Measurements from ENCODE around the gene TMEM171. TPM values are rescaled to one million over a fixed set of nuclear protein-coding genes. Genes with fewer than 3 reads are reported as not detected.

The TMEM171 gene
- total and polyA plus RNA-seq, 5 donors, result not detected

- no peaks in the 10 kb centered on the region for H3K27me3 ChIP-seq (ENCODE audit: control insufficient read depth, insufficient read depth)
- 76% methylated on average over 10 of the region's 10 CpGs for WGBS
- DNase-seq (no peak), ATAC-seq (no peak)
- intact Hi-C loops (cut with DNase I), result no loop called here
- H3K9me3 ChIP-seq (ENCODE audit: control insufficient read depth, low read length), result no peaks in the 10 kb centered on the region
- H3K4me1 ChIP-seq (ENCODE audit: control insufficient read depth, insufficient read depth, low read length), result no peaks in the 10 kb centered on the region
- no peak overlapping the region for H3K4me3 ChIP-seq (ENCODE audit: low read length)
- H3K27ac ChIP-seq (ENCODE audit: low read length), result no peak overlapping the region
Observed at GRCh38 chr5:73137563-73138530, 17.5 kb downstream of the TMEM171 start.

- H3K27me3 ChIP-seq (ENCODE audit: control insufficient read depth, insufficient read depth), result no peaks in the 10 kb centered on the region
- H3K9me3 ChIP-seq (ENCODE audit: control insufficient read depth, low read length), result no peaks in the 10 kb centered on the region
- 77% methylated on average over 3 of the region's 3 CpGs for WGBS
- no peaks in the 10 kb centered on the region for H3K4me1 ChIP-seq (ENCODE audit: control insufficient read depth, insufficient read depth, low read length)
- H3K27ac ChIP-seq (ENCODE audit: low read length), result no peak overlapping the region
- DNase-seq (no peak), ATAC-seq (no peak)
- intact Hi-C loops (cut with DNase I), result no loop called here
- H3K4me3 ChIP-seq (ENCODE audit: low read length), result no peak overlapping the region
Observed at GRCh38 chr5:73139485-73139884, 19.1 kb downstream of the TMEM171 start.

GRCh38 chr5:73140801-73141200 lies 20.4 kb downstream of the TMEM171 start:
- no peaks in the 10 kb centered on the region for H3K4me1 ChIP-seq (ENCODE audit: control insufficient read depth, insufficient read depth, low read length)
- no peak overlapping the region for H3K4me3 ChIP-seq (ENCODE audit: low read length)
- intact Hi-C loops (cut with DNase I), result no loop called here
- no peaks in the 10 kb centered on the region for H3K9me3 ChIP-seq (ENCODE audit: control insufficient read depth, low read length)
- DNase-seq, result no peak
- no peak for ATAC-seq
- 93% methylated on average over 1 of the region's 1 CpG for WGBS
- H3K27ac ChIP-seq (ENCODE audit: low read length), result no peak overlapping the region
- no peaks in the 10 kb centered on the region for H3K27me3 ChIP-seq (ENCODE audit: control insufficient read depth, insufficient read depth)

GRCh38 chr5:73142035-73142434 lies 21.7 kb downstream of the TMEM171 start:
- ATAC-seq, result no peak

GRCh38 chr5:73143716-73144115 lies 23.3 kb downstream of the TMEM171 start:
- H3K4me1 ChIP-seq (ENCODE audit: control insufficient read depth, insufficient read depth, low read length), result no peaks in the 10 kb centered on the region
- no peak overlapping the region for H3K27ac ChIP-seq (ENCODE audit: low read length)
- DNase-seq (no peak), ATAC-seq (no peak)
- no peaks in the 10 kb centered on the region for H3K27me3 ChIP-seq (ENCODE audit: control insufficient read depth, insufficient read depth)
- no peaks in the 10 kb centered on the region for H3K9me3 ChIP-seq (ENCODE audit: control insufficient read depth, low read length)
- intact Hi-C loops (cut with DNase I), result no loop called here
- WGBS, result 69% methylated on average over 6 of the region's 6 CpGs
- no peak overlapping the region for H3K4me3 ChIP-seq (ENCODE audit: low read length)

More at GRCh38 chr5:73142035-73142434, 21.7 kb downstream of the TMEM171 start:
- intact Hi-C loops (cut with DNase I), result no loop called here
- Histone ChIP-seq H3K27ac (ENCODE audit: low read length) (no peak overlapping the region), H3K9me3 (ENCODE audit: control insufficient read depth, low read length) (no peaks in the 10 kb centered on the region), H3K4me1 (ENCODE audit: control insufficient read depth, insufficient read depth, low read length) (no peaks in the 10 kb centered on the region), H3K4me3 (ENCODE audit: low read length) (no peak overlapping the region), H3K27me3 (ENCODE audit: control insufficient read depth, insufficient read depth) (no peaks in the 10 kb centered on the region)
- WGBS, result 65% methylated on average over 8 of the region's 8 CpGs
- no peak for DNase-seq

GRCh38 chr5:73149540-73149939 lies 29.2 kb downstream of the TMEM171 start:
- no peak overlapping the region for H3K27ac ChIP-seq (ENCODE audit: low read length)
- WGBS, result 42% methylated on average over 3 of the region's 3 CpGs
- DNase-seq (no peak), ATAC-seq (no peak)
- no peak overlapping the region for H3K4me3 ChIP-seq (ENCODE audit: low read length)
- no peaks in the 10 kb centered on the region for H3K4me1 ChIP-seq (ENCODE audit: control insufficient read depth, insufficient read depth, low read length)
- intact Hi-C loops (cut with DNase I), result no loop called here
- H3K9me3 ChIP-seq (ENCODE audit: control insufficient read depth, low read length), result no peaks in the 10 kb centered on the region
- H3K27me3 ChIP-seq (ENCODE audit: control insufficient read depth, insufficient read depth), result no peaks in the 10 kb centered on the region

GRCh38 chr5:73150876-73151275 lies 30.5 kb downstream of the TMEM171 start:
- DNase-seq (no peak), ATAC-seq (no peak)
- intact Hi-C loops (cut with DNase I), result no loop called here
- no peaks in the 10 kb centered on the region for H3K4me1 ChIP-seq (ENCODE audit: control insufficient read depth, insufficient read depth, low read length)
- no peaks in the 10 kb centered on the region for H3K27me3 ChIP-seq (ENCODE audit: control insufficient read depth, insufficient read depth)
- WGBS, result 67% methylated on average over 7 of the region's 7 CpGs
- no peak overlapping the region for H3K4me3 ChIP-seq (ENCODE audit: low read length)
- H3K9me3 ChIP-seq (ENCODE audit: control insufficient read depth, low read length), result no peaks in the 10 kb centered on the region
- H3K27ac ChIP-seq (ENCODE audit: low read length), result no peak overlapping the region

- H3K9me3 ChIP-seq (ENCODE audit: control insufficient read depth, low read length), result no peaks in the 10 kb centered on the region
- DNase-seq, result no peak
- no peak overlapping the region for H3K27ac ChIP-seq (ENCODE audit: low read length)
- no peaks in the 10 kb centered on the region for H3K4me1 ChIP-seq (ENCODE audit: control insufficient read depth, insufficient read depth, low read length)
- intact Hi-C loops (cut with DNase I), result no loop called here
- no peak overlapping the region for H3K4me3 ChIP-seq (ENCODE audit: low read length)
- ATAC-seq, result no peak
- WGBS, result 59% methylated on average over 5 of the region's 5 CpGs
- H3K27me3 ChIP-seq (ENCODE audit: control insufficient read depth, insufficient read depth), result no peaks in the 10 kb centered on the region
Observed at GRCh38 chr5:73151766-73152410, 31.5 kb downstream of the TMEM171 start.

- Histone ChIP-seq H3K27ac (ENCODE audit: low read length) (no peak overlapping the region), H3K9me3 (ENCODE audit: control insufficient read depth, low read length) (no peaks in the 10 kb centered on the region), H3K27me3 (ENCODE audit: control insufficient read depth, insufficient read depth) (no peaks in the 10 kb centered on the region), H3K4me3 (ENCODE audit: low read length) (no peak overlapping the region), H3K4me1 (ENCODE audit: control insufficient read depth, insufficient read depth, low read length) (no peaks in the 10 kb centered on the region)
- ATAC-seq, result no peak
- DNase-seq, result no peak
- 80% methylated on average over 14 of the region's 14 CpGs for WGBS
- intact Hi-C loops (cut with DNase I), result no loop called here
Observed at GRCh38 chr5:73152411-73153388, 32.3 kb downstream of the TMEM171 start.

- Histone ChIP-seq H3K9me3 (ENCODE audit: control insufficient read depth, low read length) (no peaks in the 10 kb centered on the region), H3K27ac (ENCODE audit: low read length) (no peak overlapping the region), H3K4me3 (ENCODE audit: low read length) (no peak overlapping the region), H3K4me1 (ENCODE audit: control insufficient read depth, insufficient read depth, low read length) (no peaks in the 10 kb centered on the region), H3K27me3 (ENCODE audit: control insufficient read depth, insufficient read depth) (no peaks in the 10 kb centered on the region)
- 69% methylated on average over 7 of the region's 7 CpGs for WGBS
- intact Hi-C loops (cut with DNase I), result no loop called here
- DNase-seq (no peak), ATAC-seq (no peak)
Observed at GRCh38 chr5:73153513-73153912, 33.1 kb downstream of the TMEM171 start.

Data from right cardiac atrium (tissue), 5 donors.